SK-N-SH treated with all-trans-retinoic acid at 6 μM for 48 hours (cell line): Measurements from ENCODE around the gene PPP1R7.

ENCODE experiments used
- ISL1 ChIP-seq: fragments of 250-450 bp; sonication (Bioruptor Pico); IDR thresholded peaks from 2 replicates; pipeline ENCODE4 v2.1.2; 2022; ENCODE audit warnings: mild to moderate bottlenecking, moderate library complexity
- RARB ChIP-seq: fragments of 250-450 bp; sonication (Bioruptor Pico); IDR thresholded peaks from 2 replicates; pipeline ENCODE4 v1.8.0; 2021; ENCODE audit warnings: mild to moderate bottlenecking, moderate library complexity
- ZFP30 ChIP-seq: fragments of 450-650 bp; formaldehyde crosslinking; IDR thresholded peaks from 2 replicates; pipeline ENCODE4 v1.5.0; 2022; ENCODE audit warnings: mild to moderate bottlenecking, moderate library complexity
- ZNF70 ChIP-seq: fragments of 450-650 bp; formaldehyde crosslinking; IDR thresholded peaks from 2 replicates; pipeline ENCODE4 v1.5.0; 2020; ENCODE audit warnings: mild to moderate bottlenecking, moderate library complexity

GRCh38 chr2:241217320-241218031 is 67.2 kb downstream of the PPP1R7 start:
- TF ChIP-seq ISL1 (no peak), RARB (CRISPR knock-in tag) (no peak), ZNF70 (no peak), ZFP30 (CRISPR knock-in tag) (no peak)
